Measurements from ENCODE around the gene PPP6R2.
A peak's percentile ranks its signal among the peaks of the same experiment; 100 is the strongest.
"Not testable (repeated sequence)": the region's sequence is repeated elsewhere in the genome, so short reads cannot be mapped to it uniquely, and the experiment has no call there.

The PPP6R2 gene

GRCh38 chr22:50334433-50334832 lies 8.7 kb upstream of the PPP6R2 start:
- DNase-seq; in situ Hi-C loops (cut with HindIII; ENCODE audit: low pct_ligation_motif_present, low pct_unique_long_range_greater_than_20kb, low sequenced_read_pairs): not testable (repeated sequence)

GRCh38 chr22:50337262-50338041 lies 5.7 kb upstream of the PPP6R2 start:
- DNase-seq = no peak
- in situ Hi-C loops (cut with HindIII; ENCODE audit: low pct_ligation_motif_present, low pct_unique_long_range_greater_than_20kb, low sequenced_read_pairs) = no loop called here

GRCh38 chr22:50338042-50338573 lies 5.0 kb upstream of the PPP6R2 start:
- no peak for DNase-seq
- in situ Hi-C loops (cut with HindIII; ENCODE audit: low pct_ligation_motif_present, low pct_unique_long_range_greater_than_20kb, low sequenced_read_pairs) = no loop called here

- in situ Hi-C loops (cut with HindIII; ENCODE audit: low pct_ligation_motif_present, low pct_unique_long_range_greater_than_20kb, low sequenced_read_pairs) = no loop called here
- DNase-seq = no peak
Measured at GRCh38 chr22:50338860-50339462, 4.2 kb upstream of the PPP6R2 start.

GRCh38 chr22:50339945-50340879 lies 2.9 kb upstream of the PPP6R2 start:
- peak; percentile 9 for DNase-seq
- in situ Hi-C loops (cut with HindIII; ENCODE audit: low pct_ligation_motif_present, low pct_unique_long_range_greater_than_20kb, low sequenced_read_pairs) = no loop called here

- peak; percentile 87 for DNase-seq
- in situ Hi-C loops (cut with HindIII; ENCODE audit: low pct_ligation_motif_present, low pct_unique_long_range_greater_than_20kb, low sequenced_read_pairs) = no loop called here
Measured at GRCh38 chr22:50341977-50342650, 1.0 kb upstream of the PPP6R2 start.

- in situ Hi-C loops (cut with HindIII; ENCODE audit: low pct_ligation_motif_present, low pct_unique_long_range_greater_than_20kb, low sequenced_read_pairs) = no loop called here
- no peak for DNase-seq
Measured at GRCh38 chr22:50343541-50343935, 411 bp downstream of the PPP6R2 start.

GRCh38 chr22:50346470-50346869 lies 3.3 kb downstream of the PPP6R2 start:
- DNase-seq = no peak
- in situ Hi-C loops (cut with HindIII; ENCODE audit: low pct_ligation_motif_present, low pct_unique_long_range_greater_than_20kb, low sequenced_read_pairs) = no loop called here

- in situ Hi-C loops (cut with HindIII; ENCODE audit: low pct_ligation_motif_present, low pct_unique_long_range_greater_than_20kb, low sequenced_read_pairs) = no loop called here
- no peak for DNase-seq
Measured at GRCh38 chr22:50347157-50347556, 4.0 kb downstream of the PPP6R2 start.

GRCh38 chr22:50348058-50348457 lies 4.9 kb downstream of the PPP6R2 start:
- DNase-seq = no peak

GRCh38 chr22:50356186-50356585 lies 13.1 kb downstream of the PPP6R2 start:
- in situ Hi-C loops (cut with HindIII; ENCODE audit: low pct_ligation_motif_present, low pct_unique_long_range_greater_than_20kb, low sequenced_read_pairs) = no loop called here
- DNase-seq = no peak

More at GRCh38 chr22:50348058-50348457, 4.9 kb downstream of the PPP6R2 start:
- in situ Hi-C loops (cut with HindIII; ENCODE audit: low pct_ligation_motif_present, low pct_unique_long_range_greater_than_20kb, low sequenced_read_pairs) = no loop called here

GRCh38 chr22:50357222-50357621 lies 14.1 kb downstream of the PPP6R2 start:
- in situ Hi-C loops (cut with HindIII; ENCODE audit: low pct_ligation_motif_present, low pct_unique_long_range_greater_than_20kb, low sequenced_read_pairs) = no loop called here
- no peak for DNase-seq

GRCh38 chr22:50357756-50358155 lies 14.6 kb downstream of the PPP6R2 start:
- no peak for DNase-seq
- in situ Hi-C loops (cut with HindIII; ENCODE audit: low pct_ligation_motif_present, low pct_unique_long_range_greater_than_20kb, low sequenced_read_pairs) = no loop called here

GRCh38 chr22:50360578-50360977 lies 17.5 kb downstream of the PPP6R2 start:
- no peak for DNase-seq
- in situ Hi-C loops (cut with HindIII; ENCODE audit: low pct_ligation_motif_present, low pct_unique_long_range_greater_than_20kb, low sequenced_read_pairs) = no loop called here

GRCh38 chr22:50361222-50361621 lies 18.1 kb downstream of the PPP6R2 start:
- no peak for DNase-seq

GRCh38 chr22:50361688-50362087 lies 18.6 kb downstream of the PPP6R2 start:
- in situ Hi-C loops (cut with HindIII; ENCODE audit: low pct_ligation_motif_present, low pct_unique_long_range_greater_than_20kb, low sequenced_read_pairs) = no loop called here

More at GRCh38 chr22:50361222-50361621, 18.1 kb downstream of the PPP6R2 start:
- in situ Hi-C loops (cut with HindIII; ENCODE audit: low pct_ligation_motif_present, low pct_unique_long_range_greater_than_20kb, low sequenced_read_pairs) = no loop called here

GRCh38 chr22:50363166-50363802 lies 20.2 kb downstream of the PPP6R2 start:
- no peak for DNase-seq
- in situ Hi-C loops (cut with HindIII; ENCODE audit: low pct_ligation_motif_present, low pct_unique_long_range_greater_than_20kb, low sequenced_read_pairs) = no loop called here

More at GRCh38 chr22:50361688-50362087, 18.6 kb downstream of the PPP6R2 start:
- DNase-seq = no peak

- in situ Hi-C loops (cut with HindIII; ENCODE audit: low pct_ligation_motif_present, low pct_unique_long_range_greater_than_20kb, low sequenced_read_pairs); DNase-seq: not testable (repeated sequence)
Measured at GRCh38 chr22:50363803-50364194, 20.7 kb downstream of the PPP6R2 start.

Data from ACHN (cell line).